HG03103 (cell line): ENCODE data around the gene ZYX.
"Not testable (repeated sequence)": the region's sequence is repeated elsewhere in the genome, so short reads cannot be mapped to it uniquely, and the experiment has no call there.

Experiments used
- ATAC-seq: cut with Tn5 transposase; IDR thresholded peaks from one replicate; pipeline ENCODE4 v1.9.1; 2021; ENCODE audit warnings: low read depth; ENCODE audit not compliant: unreplicated experiment

ZYX gene

GRCh38 chr7:143396625-143397556 lies 15.7 kb downstream of the ZYX start:
- ATAC-seq, result no peak

- no peak for ATAC-seq
Observed at GRCh38 chr7:143397710-143398530, 16.8 kb downstream of the ZYX start.

GRCh38 chr7:143398616-143399015 lies 17.5 kb downstream of the ZYX start:
- ATAC-seq, result no peak

GRCh38 chr7:143399151-143399550 lies 18.0 kb downstream of the ZYX start:
- no peak for ATAC-seq

- no peak for ATAC-seq
Observed at GRCh38 chr7:143399642-143400041, 18.5 kb downstream of the ZYX start.

- ATAC-seq, result no peak
Observed at GRCh38 chr7:143401265-143401664, 20.1 kb downstream of the ZYX start.

GRCh38 chr7:143402233-143402632 lies 21.1 kb downstream of the ZYX start:
- not testable (repeated sequence) for ATAC-seq

GRCh38 chr7:143405173-143406001 lies 24.2 kb downstream of the ZYX start:
- no peak for ATAC-seq

GRCh38 chr7:143406002-143406357 lies 24.8 kb downstream of the ZYX start:
- no peak for ATAC-seq

- ATAC-seq, result no peak
Observed at GRCh38 chr7:143407287-143408251, 26.4 kb downstream of the ZYX start.

- ATAC-seq, result no peak
Observed at GRCh38 chr7:143408252-143408685, 27.1 kb downstream of the ZYX start.

GRCh38 chr7:143408686-143409561 lies 27.8 kb downstream of the ZYX start, which contains the start of gene EPHA1:
EPHA1 (minus strand) TSS chr7:143408856; CDS start chr7:143408805, 51 bp downstream.
- ATAC-seq, result no peak

GRCh38 chr7:143410521-143411004 lies 29.4 kb downstream of the ZYX start:
- no peak for ATAC-seq

- ATAC-seq, result no peak
Observed at GRCh38 chr7:143411976-143412708, 31.0 kb downstream of the ZYX start.

GRCh38 chr7:143413123-143413522 lies 32.0 kb downstream of the ZYX start:
- no peak for ATAC-seq

- not testable (repeated sequence) for ATAC-seq
Observed at GRCh38 chr7:143415209-143415608, 34.1 kb downstream of the ZYX start.

- no peak for ATAC-seq
Observed at GRCh38 chr7:143415742-143416397, 34.7 kb downstream of the ZYX start.
